ENCODE results near the gene CUX1.

DNA sequence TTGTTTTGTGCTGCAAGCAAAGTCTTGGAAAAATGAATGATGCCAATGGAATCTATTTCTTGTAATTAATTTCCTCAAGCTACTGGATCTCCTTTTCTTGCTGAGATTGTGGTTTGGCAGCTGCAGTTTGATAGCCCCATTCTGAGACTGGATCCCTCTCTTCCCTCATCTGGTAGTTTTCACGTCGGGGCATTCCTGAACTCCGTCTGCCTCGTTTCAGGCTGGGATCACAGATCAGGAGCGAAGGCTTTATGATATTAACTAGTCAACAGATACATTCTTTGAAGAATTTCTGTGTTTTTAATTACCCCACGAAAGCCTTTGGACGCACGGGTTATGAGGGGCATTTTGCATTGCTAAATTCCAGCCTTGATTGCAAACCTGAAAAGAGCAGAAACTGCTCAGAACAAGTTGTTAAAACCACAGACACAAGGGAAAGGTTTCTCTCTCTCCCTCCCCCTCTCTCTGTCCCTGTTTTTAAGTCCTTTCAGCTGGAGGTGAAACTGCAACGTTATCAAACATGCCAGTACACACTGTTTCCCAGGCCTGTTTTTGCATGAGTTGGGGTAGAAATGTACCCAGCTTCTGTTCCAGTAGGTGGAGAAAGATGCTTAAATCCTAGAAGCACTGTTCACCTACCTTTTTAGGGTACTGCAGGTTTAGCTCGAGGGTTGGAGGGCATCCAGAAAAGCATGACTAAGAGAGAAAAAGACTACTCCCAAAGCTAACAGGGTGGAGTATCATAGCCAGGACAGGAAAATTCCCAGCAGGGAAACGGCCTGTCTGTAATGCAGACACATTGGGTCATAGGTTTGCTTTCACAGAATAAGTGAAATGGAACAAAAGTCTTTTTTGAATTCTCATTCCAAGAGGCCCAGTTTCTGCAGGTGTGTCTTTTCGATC is 124.3 kb downstream of the CUX1 start:
- TF ChIP-seq, protein P1, sequence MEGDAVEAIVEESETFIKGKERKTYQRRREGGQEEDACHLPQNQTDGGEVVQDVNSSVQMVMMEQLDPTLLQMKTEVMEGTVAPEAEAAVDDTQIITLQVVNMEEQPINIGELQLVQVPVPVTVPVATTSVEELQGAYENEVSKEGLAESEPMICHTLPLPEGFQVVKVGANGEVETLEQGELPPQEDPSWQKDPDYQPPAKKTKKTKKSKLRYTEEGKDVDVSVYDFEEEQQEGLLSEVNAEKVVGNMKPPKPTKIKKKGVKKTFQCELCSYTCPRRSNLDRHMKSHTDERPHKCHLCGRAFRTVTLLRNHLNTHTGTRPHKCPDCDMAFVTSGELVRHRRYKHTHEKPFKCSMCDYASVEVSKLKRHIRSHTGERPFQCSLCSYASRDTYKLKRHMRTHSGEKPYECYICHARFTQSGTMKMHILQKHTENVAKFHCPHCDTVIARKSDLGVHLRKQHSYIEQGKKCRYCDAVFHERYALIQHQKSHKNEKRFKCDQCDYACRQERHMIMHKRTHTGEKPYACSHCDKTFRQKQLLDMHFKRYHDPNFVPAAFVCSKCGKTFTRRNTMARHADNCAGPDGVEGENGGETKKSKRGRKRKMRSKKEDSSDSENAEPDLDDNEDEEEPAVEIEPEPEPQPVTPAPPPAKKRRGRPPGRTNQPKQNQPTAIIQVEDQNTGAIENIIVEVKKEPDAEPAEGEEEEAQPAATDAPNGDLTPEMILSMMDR (IDR thresholded peaks at IDR 0.05) = no peak
- no peak for TF ChIP-seq POLR2A (IDR thresholded peaks at IDR 0.05)
